Left colon (tissue), 2 donors: Measurements from ENCODE around the gene PCDHB10. TPM values are rescaled to one million over a fixed set of nuclear protein-coding genes. Genes with fewer than 3 reads are reported as not detected.
"Not testable (repeated sequence)": the region's sequence is repeated elsewhere in the genome, so short reads cannot be mapped to it uniquely, and the experiment has no call there.

Experiments used
- ATAC-seq: fragments of 200-7000 bp; cut with Tn5 transposase; one replicate; pipeline ENCODE4 v1.9.1; 2020; ENCODE audit warnings: mild to moderate bottlenecking, moderate library complexity
- DNase-seq, 2 donors: peaks; one replicate each; pipeline ENCODE4 v3.0.0-alpha.2; 2020
- intact Hi-C, 2 donors: fragments of 100-400 bp; cut with DNase I in 1 of 2; cut with micrococcal nuclease in 1 of 2; formaldehyde crosslinking; loops; one replicate each; pipeline versions ENCODE4 v1.11.2 to v1.14.0; 2022; cut with DNase I, micrococcal nuclease
- long read RNA-seq: library from polyadenylated mRNA; unstranded; transcript quantifications from one replicate; pipeline ENCODE4 v2.0.0, GENCODE V29; 2021
- total RNA-seq, 2 donors: library from RNA; stranded (reverse); fragmentation: NEBNext Ultra II Directional; extraction: Animal tissue kit (Norgen Biotek cat#: 25700); gene quantifications; one replicate each; pipeline ENCODE4 v1.2.1, GENCODE V29; 2021
- donor health status: DM: no; HTN: no; CAD: no.
- donor health status: DM: yes; HTN: yes; CAD: no.

Gene PCDHB10
- total RNA-seq, result under 1 TPM; 0.40 to 0.56 TPM
- long read RNA-seq, partial matches to known transcripts, result 0 of 1 reads
- long read RNA-seq, other reads (novel, unspliced or antisense), result 0 of 1 reads

- no peak for ATAC-seq
- peak in 1 of 2 donors; percentile 22 for DNase-seq
- intact Hi-C loops, result no loop called here
Measured at GRCh38 chr5:141192110-141192725, at the start of gene PCDHB10. Gene PCDHB10, plus strand, starts transcription at chr5:141192353. Its CDS starts 200 bp downstream, at chr5:141192553.

- DNase-seq (no peak), ATAC-seq (no peak)
- intact Hi-C loops, result no loop called here
Measured at GRCh38 chr5:141149812-141150211, 42.3 kb upstream of the PCDHB10 start, which contains the start of gene PCDHB6. Gene PCDHB6, plus strand, starts transcription at chr5:141150057. Its CDS starts 201 bp downstream, at chr5:141150258.

GRCh38 chr5:141150224-141150992 lies 41.7 kb upstream of the PCDHB10 start:
- DNase-seq, result no peak
- ATAC-seq, result no peak
- intact Hi-C loops, result no loop called here

- intact Hi-C loops, result no loop called here
- no peak for ATAC-seq
- DNase-seq, result no peak
Measured at GRCh38 chr5:141150993-141151325, 41.2 kb upstream of the PCDHB10 start.

- intact Hi-C loops, DNase-seq, ATAC-seq: not testable (repeated sequence)
Measured at GRCh38 chr5:141151632-141152031, 40.5 kb upstream of the PCDHB10 start.

GRCh38 chr5:141152096-141152495 lies 40.1 kb upstream of the PCDHB10 start:
- DNase-seq, intact Hi-C loops, ATAC-seq: not testable (repeated sequence)

- no peak for ATAC-seq
- intact Hi-C loops, result no loop called here
- no peak for DNase-seq
Measured at GRCh38 chr5:141155540-141156374, 36.4 kb upstream of the PCDHB10 start.

GRCh38 chr5:141157356-141157755 lies 34.8 kb upstream of the PCDHB10 start:
- DNase-seq, intact Hi-C loops, ATAC-seq: not testable (repeated sequence)

GRCh38 chr5:141157901-141158300 lies 34.3 kb upstream of the PCDHB10 start:
- DNase-seq, intact Hi-C loops, ATAC-seq: not testable (repeated sequence)

- ATAC-seq (no peak), DNase-seq (no peak)
- intact Hi-C loops, result no loop called here
Measured at GRCh38 chr5:141172381-141173204, 19.6 kb upstream of the PCDHB10 start, which contains the start of gene PCDHB7. Gene PCDHB7, plus strand, starts transcription at chr5:141172644. Its CDS starts 192 bp downstream, at chr5:141172836.

GRCh38 chr5:141174291-141175104 lies 17.7 kb upstream of the PCDHB10 start:
- ATAC-seq, DNase-seq, intact Hi-C loops: not testable (repeated sequence)

- intact Hi-C loops, result no loop called here
- ATAC-seq, result no peak
- DNase-seq, result no peak
Measured at GRCh38 chr5:141175933-141176332, 16.2 kb upstream of the PCDHB10 start.

GRCh38 chr5:141177577-141178191 lies 14.5 kb upstream of the PCDHB10 start, which contains the start of gene PCDHB8:
Gene PCDHB8, plus strand, starts transcription at chr5:141177790. Its CDS starts 245 bp downstream, at chr5:141178035.
- ATAC-seq, intact Hi-C loops, DNase-seq: not testable (repeated sequence)

- ATAC-seq, intact Hi-C loops, DNase-seq: not testable (repeated sequence)
Measured at GRCh38 chr5:141179371-141179770, 12.8 kb upstream of the PCDHB10 start.

GRCh38 chr5:141179876-141180275 lies 12.3 kb upstream of the PCDHB10 start:
- ATAC-seq, intact Hi-C loops, DNase-seq: not testable (repeated sequence)

- ATAC-seq, result no peak
- intact Hi-C loops, result no loop called here
- no peak for DNase-seq
Measured at GRCh38 chr5:141180313-141180712, 11.8 kb upstream of the PCDHB10 start.

GRCh38 chr5:141182248-141182647 lies 9.9 kb upstream of the PCDHB10 start, which contains the start of gene PCDHB16:
Gene PCDHB16, plus strand, starts transcription at chr5:141182387. Its CDS starts 173 bp downstream, at chr5:141182560.
- DNase-seq, result no peak
- intact Hi-C loops, result no loop called here
- no peak for ATAC-seq
